RWPE2 (cell line): ENCODE data around the gene MYL1.

Experiments used
- ATAC-seq: fragments of 200-7000 bp; cut with Tn5 transposase; 3 replicates; pipeline ENCODE4 v1.9.1; 2021; ENCODE audit warnings: low read depth
- DNase-seq: peaks from one replicate; pipeline ENCODE4 v3.0.0-alpha.2; 2020; ENCODE audit warnings: low spot score
- H3K27ac ChIP-seq: fragments of 450-650 bp; 2 replicates; pipeline ENCODE4 v1.5.1; 2017; ENCODE audit warnings: mild to moderate bottlenecking; ENCODE audit not compliant: poor library complexity, severe bottlenecking
- H3K27me3 ChIP-seq: fragments of 250-450 bp; sonication (Bioruptor Pico); 2 replicates; pipeline ENCODE4 v1.5.1; 2021; ENCODE audit warnings: mild to moderate bottlenecking, moderate library complexity; ENCODE audit not compliant: insufficient read depth, poor library complexity, severe bottlenecking
- H3K36me3 ChIP-seq: fragments of 250-450 bp; sonication (Bioruptor Pico); 2 replicates; pipeline ENCODE4 v1.5.1; 2020; ENCODE audit warnings: low read depth, mild to moderate bottlenecking, moderate library complexity
- H3K4me1 ChIP-seq: fragments of 250-450 bp; sonication (Bioruptor Pico); 2 replicates; pipeline ENCODE4 v1.5.1; 2021; ENCODE audit warnings: mild to moderate bottlenecking, moderate library complexity; ENCODE audit not compliant: insufficient read depth, poor library complexity, severe bottlenecking
- H3K4me3 ChIP-seq: fragments of 250-450 bp; sonication (Bioruptor Pico); 2 replicates; pipeline ENCODE4 v1.5.1; 2021; ENCODE audit warnings: mild to moderate bottlenecking, moderate library complexity; ENCODE audit not compliant: severe bottlenecking
- H3K9me3 ChIP-seq: fragments of 250-450 bp; sonication (Bioruptor Pico); 2 replicates; pipeline ENCODE4 v1.5.1; 2021; ENCODE audit warnings: mild to moderate bottlenecking, moderate library complexity; ENCODE audit not compliant: severe bottlenecking
- TF ChIP-seq, protein P1 (sequence below): fragments of 450-650 bp; IDR thresholded peaks from one replicate; pipeline ENCODE4 v1.5.1; 2017; ENCODE audit warnings: mild to moderate bottlenecking, moderate library complexity; ENCODE audit not compliant: poor library complexity, severe bottlenecking

Gene MYL1

GRCh38 chr2:210263841-210264240, 51.1 kb downstream of the MYL1 start:
- TF ChIP-seq, protein P1, sequence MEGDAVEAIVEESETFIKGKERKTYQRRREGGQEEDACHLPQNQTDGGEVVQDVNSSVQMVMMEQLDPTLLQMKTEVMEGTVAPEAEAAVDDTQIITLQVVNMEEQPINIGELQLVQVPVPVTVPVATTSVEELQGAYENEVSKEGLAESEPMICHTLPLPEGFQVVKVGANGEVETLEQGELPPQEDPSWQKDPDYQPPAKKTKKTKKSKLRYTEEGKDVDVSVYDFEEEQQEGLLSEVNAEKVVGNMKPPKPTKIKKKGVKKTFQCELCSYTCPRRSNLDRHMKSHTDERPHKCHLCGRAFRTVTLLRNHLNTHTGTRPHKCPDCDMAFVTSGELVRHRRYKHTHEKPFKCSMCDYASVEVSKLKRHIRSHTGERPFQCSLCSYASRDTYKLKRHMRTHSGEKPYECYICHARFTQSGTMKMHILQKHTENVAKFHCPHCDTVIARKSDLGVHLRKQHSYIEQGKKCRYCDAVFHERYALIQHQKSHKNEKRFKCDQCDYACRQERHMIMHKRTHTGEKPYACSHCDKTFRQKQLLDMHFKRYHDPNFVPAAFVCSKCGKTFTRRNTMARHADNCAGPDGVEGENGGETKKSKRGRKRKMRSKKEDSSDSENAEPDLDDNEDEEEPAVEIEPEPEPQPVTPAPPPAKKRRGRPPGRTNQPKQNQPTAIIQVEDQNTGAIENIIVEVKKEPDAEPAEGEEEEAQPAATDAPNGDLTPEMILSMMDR, result no peak
- ATAC-seq, result no peak

DNA sequence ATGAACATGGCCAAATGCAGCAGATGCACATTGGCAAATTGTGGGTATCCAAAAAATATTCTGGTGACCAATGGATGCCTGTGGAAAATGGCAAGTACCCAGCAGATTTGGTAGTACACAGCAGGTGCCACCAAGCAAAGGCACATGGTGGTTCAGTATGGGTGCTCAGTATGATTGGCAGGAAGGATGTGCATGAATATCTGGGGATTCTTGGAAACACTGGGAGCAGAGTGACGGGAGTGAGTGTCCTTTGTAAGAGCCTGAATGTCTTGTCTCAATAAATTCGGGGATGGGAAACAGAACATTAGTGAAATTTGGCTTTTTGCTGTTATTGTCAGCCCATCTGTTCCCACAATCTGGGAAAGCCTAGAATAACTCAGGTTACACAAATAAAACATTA, 52.9 kb downstream of the MYL1 start:
- no peaks in the 10 kb centered on the region for H3K4me1 ChIP-seq

More at GRCh38 chr2:210263841-210264240, 51.1 kb downstream of the MYL1 start:
- no peaks in the 10 kb centered on the region for H3K4me1 ChIP-seq
- no peaks in the 10 kb centered on the region for H3K27me3 ChIP-seq
- H3K36me3 ChIP-seq, result no peaks in the 10 kb centered on the region
- no peak overlapping the region for H3K27ac ChIP-seq
- H3K9me3 ChIP-seq, result no peaks in the 10 kb centered on the region
- DNase-seq, result no peak
- H3K4me3 ChIP-seq, result no peak overlapping the region

GRCh38 chr2:210259687-210260086, 55.3 kb downstream of the MYL1 start:
- H3K4me1 ChIP-seq, result no peaks in the 10 kb centered on the region
- H3K4me3 ChIP-seq, result no peak overlapping the region
- TF ChIP-seq, protein P1, result no peak
- H3K27me3 ChIP-seq, result no peaks in the 10 kb centered on the region
- H3K27ac ChIP-seq, result no peak overlapping the region
- DNase-seq (no peak), ATAC-seq (no peak)
- no peaks in the 10 kb centered on the region for H3K9me3 ChIP-seq
- H3K36me3 ChIP-seq, result no peaks in the 10 kb centered on the region

More for the DNA sequence above, 52.9 kb downstream of the MYL1 start:
- Histone ChIP-seq H3K27ac (no peak overlapping the region), H3K27me3 (no peaks in the 10 kb centered on the region), H3K36me3 (no peaks in the 10 kb centered on the region), H3K4me3 (no peak overlapping the region), H3K9me3 (no peaks in the 10 kb centered on the region)
- DNase-seq, result no peak
- no peak for ATAC-seq
- TF ChIP-seq, protein P1, result no peak

DNA sequence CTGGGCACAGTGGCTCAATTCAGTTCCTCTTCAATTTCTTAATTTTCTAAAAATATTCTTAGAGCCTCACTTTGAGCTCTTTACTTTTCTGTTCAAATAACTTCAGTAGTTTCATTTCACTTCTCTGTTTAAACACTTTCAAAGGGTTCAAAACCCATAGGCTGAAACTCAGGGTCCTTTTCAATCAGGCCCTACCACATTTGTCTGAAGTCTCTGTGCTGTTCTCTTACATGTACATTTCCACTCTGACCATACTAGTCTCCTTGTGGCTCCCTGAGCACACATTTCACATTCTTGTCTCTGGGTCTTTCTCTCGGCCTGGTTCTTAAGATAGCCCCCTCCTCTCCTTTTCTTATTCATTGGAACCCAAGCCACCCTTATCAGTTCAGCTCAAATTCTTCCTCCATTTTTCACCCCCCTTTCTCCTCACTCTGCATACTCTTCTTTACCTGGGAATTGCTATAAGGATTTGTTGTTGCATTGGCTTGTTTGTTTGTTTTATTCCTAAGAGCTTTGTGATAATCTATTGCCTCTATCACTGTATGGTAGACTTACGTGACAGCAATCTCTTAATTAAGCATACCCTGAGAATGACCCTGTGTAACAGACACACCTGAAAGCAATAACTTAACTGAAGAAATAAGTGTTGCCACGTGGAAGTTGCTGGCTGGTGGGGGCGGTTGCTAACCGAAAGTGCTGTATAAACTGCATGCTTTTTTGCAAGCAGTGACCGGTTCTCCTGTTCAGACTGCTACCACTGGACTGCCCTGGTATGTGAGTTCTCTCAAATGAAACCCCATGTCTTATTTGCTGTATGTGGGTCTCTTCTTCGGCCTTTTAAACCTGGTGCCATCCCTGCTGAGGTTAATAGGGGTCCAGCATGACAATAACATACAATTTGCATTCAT, 62.0 kb downstream of the MYL1 start:
- TF ChIP-seq, protein P1, result no peak
- ATAC-seq (no peak; the same call in 2 of the 3 replicates), DNase-seq (no peak)
- no peak overlapping the region for H3K27ac ChIP-seq
- H3K4me3 ChIP-seq, result no peak overlapping the region
- no peaks in the 10 kb centered on the region for H3K9me3 ChIP-seq
- H3K4me1 ChIP-seq, result no peaks in the 10 kb centered on the region
- no peaks in the 10 kb centered on the region for H3K27me3 ChIP-seq
- H3K36me3 ChIP-seq, result no peaks in the 10 kb centered on the region

- no peak for DNase-seq
- H3K27ac ChIP-seq, result no peak overlapping the region
- no peaks in the 10 kb centered on the region for H3K4me1 ChIP-seq
- no peak for ATAC-seq
- H3K9me3 ChIP-seq, result no peaks in the 10 kb centered on the region
- no peaks in the 10 kb centered on the region for H3K36me3 ChIP-seq
- H3K27me3 ChIP-seq, result no peaks in the 10 kb centered on the region
- no peak overlapping the region for H3K4me3 ChIP-seq
- TF ChIP-seq, protein P1, result no peak
Measured at GRCh38 chr2:210250622-210251021, 64.4 kb downstream of the MYL1 start.
